Measurements from ENCODE around the gene ARAP1.

The ARAP1 gene

DNA sequence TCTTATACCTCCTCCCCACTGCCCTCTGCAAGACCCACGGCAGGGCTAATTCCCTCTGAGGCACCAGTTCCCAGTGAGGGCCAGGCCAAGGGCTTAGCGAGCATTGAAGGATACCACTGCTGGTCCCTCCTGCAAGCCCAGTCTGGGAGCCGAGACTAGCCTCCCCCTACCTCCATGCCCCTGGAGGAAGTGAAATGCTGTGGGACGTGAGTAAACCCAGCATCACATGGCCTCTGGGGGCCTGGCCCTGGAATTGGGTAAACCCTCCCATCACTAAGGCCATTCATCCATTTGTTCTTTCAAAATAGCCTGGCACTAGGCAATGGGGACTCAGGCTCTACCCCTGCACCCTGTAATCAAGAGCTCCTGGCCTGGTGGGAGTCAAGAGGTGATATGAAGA, 24.7 kb downstream of the ARAP1 start:
- no peak for TF ChIP-seq CTCF (conservative IDR thresholded peaks at IDR 0.05; ENCODE audit: low read depth, low read length)
- no peak overlapping the region for H3K4me2 ChIP-seq
- H3K4me1 ChIP-seq (ENCODE audit: low read depth, poor library complexity, severe bottlenecking) = peaks cover 6% of the 10 kb centered on the region
- H3K27me3 ChIP-seq (ENCODE audit: insufficient read depth, low read depth) = no peaks in the 10 kb centered on the region
- no peak overlapping the region for H3K9ac ChIP-seq
- H2AFZ ChIP-seq (ENCODE audit: low read depth) = no peak overlapping the region
- no peaks in the 10 kb centered on the region for H3K36me3 ChIP-seq (ENCODE audit: insufficient read depth)
- H3K79me2 ChIP-seq (ENCODE audit: insufficient read depth, low read depth) = peaks cover 4% of the 10 kb centered on the region; the same call in 1 of the 2 replicates
- no peaks in the 10 kb centered on the region for H4K20me1 ChIP-seq (ENCODE audit: insufficient read depth)
- H3K27ac ChIP-seq = no peak overlapping the region
- H3K4me3 ChIP-seq (IDR thresholded peaks at IDR 0.05; ENCODE audit: insufficient read depth, low read depth, low read length) = no peak overlapping the region

DNA sequence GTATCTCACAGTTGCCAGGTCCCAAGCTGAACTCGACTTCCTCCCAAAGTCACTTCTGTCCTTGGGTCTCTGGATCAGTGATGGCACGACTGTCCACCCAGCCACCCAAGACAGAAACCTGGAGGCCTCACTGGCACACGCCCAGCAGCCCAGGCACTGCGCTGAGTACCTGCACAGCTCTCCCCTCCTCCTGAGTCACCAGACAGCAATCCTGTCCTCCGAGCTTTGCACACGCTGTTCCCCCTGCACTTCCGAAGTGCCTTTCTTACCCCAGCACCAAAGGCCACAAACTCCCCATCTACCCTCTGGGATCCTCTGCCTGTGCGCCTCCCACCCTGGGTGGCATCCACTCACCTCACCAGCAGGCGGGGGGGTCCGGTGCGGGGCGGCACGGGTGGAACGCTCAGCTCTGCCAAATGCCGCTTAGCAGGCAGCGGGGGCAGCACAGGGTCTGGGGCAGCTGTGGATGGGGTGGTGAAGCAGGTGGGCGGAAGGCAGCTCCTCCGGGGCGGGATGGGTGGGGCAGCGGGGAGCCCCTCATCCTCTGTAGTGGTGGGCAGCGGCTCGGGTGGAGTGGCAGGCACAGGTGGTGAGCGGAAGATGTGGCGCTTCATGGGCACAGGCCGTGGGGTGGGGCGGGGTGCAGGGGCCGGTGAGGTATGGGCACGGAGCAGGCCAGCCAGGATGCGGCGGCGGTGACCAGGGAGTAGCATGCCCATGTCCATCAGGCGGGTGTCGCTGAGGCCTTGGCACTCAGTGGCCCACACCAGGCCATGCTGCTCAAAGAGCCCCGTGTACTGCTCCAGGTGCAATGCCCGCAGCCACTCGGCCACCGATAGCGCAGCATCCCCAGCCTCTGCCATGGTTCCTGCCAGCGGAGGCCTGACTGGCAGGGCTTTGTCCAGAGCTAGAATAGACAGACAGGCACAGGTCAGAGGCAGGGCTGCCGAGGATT, 25.7 kb downstream of the ARAP1 start:
- Histone ChIP-seq H4K20me1 (ENCODE audit: insufficient read depth) (no peaks in the 10 kb centered on the region), H3K4me2 (no peak overlapping the region), H3K36me3 (ENCODE audit: insufficient read depth) (no peaks in the 10 kb centered on the region), H3K4me1 (ENCODE audit: low read depth, poor library complexity, severe bottlenecking) (peaks cover 7% of the 10 kb centered on the region), H2AFZ (ENCODE audit: low read depth) (no peak overlapping the region), H3K79me2 (ENCODE audit: insufficient read depth, low read depth) (peaks cover 11% of the 10 kb centered on the region), H3K27ac (no peak overlapping the region), H3K4me3 (IDR thresholded peaks at IDR 0.05; ENCODE audit: insufficient read depth, low read depth, low read length) (no peak overlapping the region), H3K9ac (no peak overlapping the region), H3K27me3 (ENCODE audit: insufficient read depth, low read depth) (no peaks in the 10 kb centered on the region)
- TF ChIP-seq CTCF (conservative IDR thresholded peaks at IDR 0.05; ENCODE audit: low read depth, low read length) = no peak

DNA sequence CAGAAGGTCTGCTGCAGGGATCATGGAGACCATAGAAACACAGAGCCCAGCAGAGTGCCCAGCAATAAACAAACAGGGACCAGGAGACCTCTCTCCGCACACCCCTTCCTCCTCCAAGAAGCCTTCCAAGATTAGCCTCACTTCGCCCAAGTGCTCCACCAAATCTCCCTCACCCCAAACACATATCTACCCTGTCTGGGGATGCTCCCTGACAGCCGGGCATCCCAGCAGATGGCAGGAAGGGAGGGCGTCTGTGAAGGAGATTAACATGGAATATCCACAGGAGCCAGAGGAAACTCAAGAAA, 26.5 kb downstream of the ARAP1 start:
- H3K4me3 ChIP-seq (IDR thresholded peaks at IDR 0.05; ENCODE audit: insufficient read depth, low read depth, low read length) = no peak overlapping the region
- H3K27me3 ChIP-seq (ENCODE audit: insufficient read depth, low read depth) = no peaks in the 10 kb centered on the region
- H3K79me2 ChIP-seq (ENCODE audit: insufficient read depth, low read depth) = peaks cover 20% of the 10 kb centered on the region
- peaks cover 15% of the 10 kb centered on the region for H3K4me1 ChIP-seq (ENCODE audit: low read depth, poor library complexity, severe bottlenecking)
- no peak overlapping the region for H3K27ac ChIP-seq
- H2AFZ ChIP-seq (ENCODE audit: low read depth) = no peak overlapping the region
- no peaks in the 10 kb centered on the region for H4K20me1 ChIP-seq (ENCODE audit: insufficient read depth)
- no peak overlapping the region for H3K9ac ChIP-seq
- no peaks in the 10 kb centered on the region for H3K36me3 ChIP-seq (ENCODE audit: insufficient read depth)
- TF ChIP-seq CTCF (conservative IDR thresholded peaks at IDR 0.05; ENCODE audit: low read depth, low read length) = no peak
- no peak overlapping the region for H3K4me2 ChIP-seq

- Histone ChIP-seq H3K79me2 (ENCODE audit: insufficient read depth, low read depth) (peaks cover 26% of the 10 kb centered on the region), H3K4me2 (no peak overlapping the region)
Measured at GRCh38 chr11:72724851-72725723, 27.1 kb downstream of the ARAP1 start.

More at GRCh38 chr11:72724851-72725723, 27.1 kb downstream of the ARAP1 start:
- no peak overlapping the region for H3K9ac ChIP-seq
- no peaks in the 10 kb centered on the region for H4K20me1 ChIP-seq (ENCODE audit: insufficient read depth)
- H3K36me3 ChIP-seq (ENCODE audit: insufficient read depth) = no peaks in the 10 kb centered on the region
- H3K27ac ChIP-seq = no peak overlapping the region
- peaks cover 21% of the 10 kb centered on the region for H3K4me1 ChIP-seq (ENCODE audit: low read depth, poor library complexity, severe bottlenecking)
- no peak overlapping the region for H3K4me3 ChIP-seq (IDR thresholded peaks at IDR 0.05; ENCODE audit: insufficient read depth, low read depth, low read length)
- no peaks in the 10 kb centered on the region for H3K27me3 ChIP-seq (ENCODE audit: insufficient read depth, low read depth)
- H2AFZ ChIP-seq (ENCODE audit: low read depth) = no peak overlapping the region
- peak; percentile 89 for TF ChIP-seq CTCF (conservative IDR thresholded peaks at IDR 0.05; ENCODE audit: low read depth, low read length)

Measured in KMS-11 (cell line).